GM12864 (cell line): ENCODE results near the gene LRP11.

Experiments
- DNase-seq: peaks from one replicate; pipeline ENCODE4 v3.0.0-alpha.2; 2011; ENCODE audit warnings: low read depth
- H3K4me3 ChIP-seq: 2 replicates; pipeline ENCODE4 v1.5.1; 2011; ENCODE audit warnings: mild to moderate bottlenecking, low read depth, low read length, control low read depth
- TF ChIP-seq, protein P1 (sequence below): IDR thresholded peaks from 2 replicates; pipeline ENCODE4 v1.5.1; 2011; ENCODE audit warnings: low read depth, mild to moderate bottlenecking, moderate library complexity, low read length, control low read depth, inconsistent platforms; ENCODE audit errors: missing control alignments

LRP11 gene

DNA sequence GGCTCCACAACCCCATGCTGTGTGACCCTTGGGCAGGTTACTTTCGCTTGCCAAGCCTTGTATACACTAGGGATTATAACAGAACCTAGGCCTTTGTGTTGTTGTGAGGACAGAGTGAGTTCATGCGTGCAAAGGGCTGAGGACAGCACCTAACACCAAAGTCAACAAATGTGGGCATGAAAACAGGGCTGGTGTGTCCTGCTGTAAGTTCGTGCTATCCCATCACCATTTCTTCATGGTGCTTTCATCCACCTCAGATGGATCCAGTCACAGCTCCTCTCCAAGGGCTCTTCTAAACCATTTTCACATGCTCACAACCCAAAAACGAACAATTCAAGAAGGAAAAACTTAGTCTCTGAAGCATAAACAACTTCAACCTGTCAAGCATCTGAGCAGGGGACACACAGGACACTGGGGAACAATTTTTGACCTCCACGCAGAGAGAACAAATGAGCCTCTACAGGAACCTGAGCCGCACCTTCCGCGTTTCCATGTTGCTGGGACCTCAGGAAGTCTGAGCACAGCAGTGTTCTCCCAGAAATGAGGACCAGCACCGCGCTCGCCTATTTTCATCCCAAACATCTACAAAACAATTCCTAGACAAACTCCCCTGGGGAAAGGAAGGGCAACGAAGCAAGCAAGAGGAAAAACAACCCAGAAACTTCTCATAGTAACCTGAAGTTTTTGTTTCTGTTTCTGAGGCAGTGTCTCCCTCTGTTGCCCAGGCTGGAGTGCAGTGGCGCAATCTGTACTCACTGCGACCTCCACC lies 3.1 kb downstream of the LRP11 start:
- no peak for DNase-seq
- no peak overlapping the region for H3K4me3 ChIP-seq
- TF ChIP-seq, protein P1, sequence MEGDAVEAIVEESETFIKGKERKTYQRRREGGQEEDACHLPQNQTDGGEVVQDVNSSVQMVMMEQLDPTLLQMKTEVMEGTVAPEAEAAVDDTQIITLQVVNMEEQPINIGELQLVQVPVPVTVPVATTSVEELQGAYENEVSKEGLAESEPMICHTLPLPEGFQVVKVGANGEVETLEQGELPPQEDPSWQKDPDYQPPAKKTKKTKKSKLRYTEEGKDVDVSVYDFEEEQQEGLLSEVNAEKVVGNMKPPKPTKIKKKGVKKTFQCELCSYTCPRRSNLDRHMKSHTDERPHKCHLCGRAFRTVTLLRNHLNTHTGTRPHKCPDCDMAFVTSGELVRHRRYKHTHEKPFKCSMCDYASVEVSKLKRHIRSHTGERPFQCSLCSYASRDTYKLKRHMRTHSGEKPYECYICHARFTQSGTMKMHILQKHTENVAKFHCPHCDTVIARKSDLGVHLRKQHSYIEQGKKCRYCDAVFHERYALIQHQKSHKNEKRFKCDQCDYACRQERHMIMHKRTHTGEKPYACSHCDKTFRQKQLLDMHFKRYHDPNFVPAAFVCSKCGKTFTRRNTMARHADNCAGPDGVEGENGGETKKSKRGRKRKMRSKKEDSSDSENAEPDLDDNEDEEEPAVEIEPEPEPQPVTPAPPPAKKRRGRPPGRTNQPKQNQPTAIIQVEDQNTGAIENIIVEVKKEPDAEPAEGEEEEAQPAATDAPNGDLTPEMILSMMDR, result no peak

DNA sequence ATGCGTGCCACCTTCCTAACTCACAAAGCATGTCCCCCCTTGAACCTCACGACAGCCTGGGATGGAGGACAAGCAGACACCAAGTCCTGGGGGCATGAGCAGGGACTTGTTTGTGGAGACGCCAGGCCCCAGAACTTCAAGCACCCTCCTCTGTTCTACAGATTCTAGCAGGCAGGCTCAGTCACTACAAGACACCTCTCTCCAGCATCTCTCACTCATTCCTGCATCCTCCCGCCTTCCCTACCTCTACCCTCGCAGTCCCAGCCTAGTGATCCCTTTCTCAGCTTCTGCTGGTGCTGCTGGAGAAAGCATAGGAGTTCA lies 3.7 kb downstream of the LRP11 start:
- TF ChIP-seq, protein P1, result no peak
- no peak for DNase-seq
- no peak overlapping the region for H3K4me3 ChIP-seq

- TF ChIP-seq, protein P1, result no peak
Observed at GRCh38 chr6:149859938-149860337, 4.2 kb downstream of the LRP11 start.

GRCh38 chr6:149859368-149859767 lies 4.8 kb downstream of the LRP11 start:
- no peak overlapping the region for H3K4me3 ChIP-seq
- TF ChIP-seq, protein P1, result no peak
- DNase-seq, result no peak

More at GRCh38 chr6:149859938-149860337, 4.2 kb downstream of the LRP11 start:
- no peak for DNase-seq
- H3K4me3 ChIP-seq, result no peak overlapping the region

GRCh38 chr6:149857541-149857940 lies 6.6 kb downstream of the LRP11 start:
- no peak for DNase-seq
- H3K4me3 ChIP-seq, result no peak overlapping the region
- TF ChIP-seq, protein P1, result no peak

GRCh38 chr6:149856256-149856994 lies 7.7 kb downstream of the LRP11 start:
- TF ChIP-seq, protein P1, result no peak
- DNase-seq, result no peak
- H3K4me3 ChIP-seq, result no peak overlapping the region

DNA sequence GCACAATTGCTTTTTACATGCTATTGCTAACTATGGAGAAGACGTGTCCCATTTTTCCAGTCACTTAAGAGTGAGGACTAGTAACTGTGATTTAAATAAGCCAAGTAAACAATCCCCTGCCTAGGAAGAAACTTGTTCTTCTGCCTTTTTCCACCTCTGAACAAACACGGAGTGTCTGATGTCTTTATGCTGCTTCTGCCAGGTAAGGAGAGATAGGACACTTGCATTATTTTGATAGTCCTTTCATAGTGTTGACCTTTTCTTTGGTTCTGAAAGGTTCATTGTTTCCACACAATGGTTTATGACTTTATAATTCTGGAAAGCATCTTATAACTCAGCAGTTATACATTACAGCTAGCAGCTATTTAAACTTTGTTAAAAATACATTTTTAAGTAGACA lies 8.4 kb downstream of the LRP11 start:
- TF ChIP-seq, protein P1, result no peak
- H3K4me3 ChIP-seq, result no peak overlapping the region
- no peak for DNase-seq
